DND-41 (cell line): Measurements from ENCODE around the gene FAM50B.

Experiments
- EZH2 ChIP-seq: IDR thresholded peaks from 3 replicates; pipeline ENCODE4 v1.6.1; 2012; ENCODE audit warnings: borderline replicate concordance, low read depth, mild to moderate bottlenecking, moderate library complexity, low read length, inconsistent platforms; ENCODE audit not compliant: severe bottlenecking
- TF ChIP-seq, protein P1 (sequence below): IDR thresholded peaks from 2 replicates; pipeline ENCODE4 v1.5.1; 2012; ENCODE audit warnings: borderline replicate concordance, low read length, moderate library complexity, mild to moderate bottlenecking; ENCODE audit not compliant: poor library complexity, severe bottlenecking; ENCODE audit errors: extremely low read depth

- TF ChIP-seq, protein P1, sequence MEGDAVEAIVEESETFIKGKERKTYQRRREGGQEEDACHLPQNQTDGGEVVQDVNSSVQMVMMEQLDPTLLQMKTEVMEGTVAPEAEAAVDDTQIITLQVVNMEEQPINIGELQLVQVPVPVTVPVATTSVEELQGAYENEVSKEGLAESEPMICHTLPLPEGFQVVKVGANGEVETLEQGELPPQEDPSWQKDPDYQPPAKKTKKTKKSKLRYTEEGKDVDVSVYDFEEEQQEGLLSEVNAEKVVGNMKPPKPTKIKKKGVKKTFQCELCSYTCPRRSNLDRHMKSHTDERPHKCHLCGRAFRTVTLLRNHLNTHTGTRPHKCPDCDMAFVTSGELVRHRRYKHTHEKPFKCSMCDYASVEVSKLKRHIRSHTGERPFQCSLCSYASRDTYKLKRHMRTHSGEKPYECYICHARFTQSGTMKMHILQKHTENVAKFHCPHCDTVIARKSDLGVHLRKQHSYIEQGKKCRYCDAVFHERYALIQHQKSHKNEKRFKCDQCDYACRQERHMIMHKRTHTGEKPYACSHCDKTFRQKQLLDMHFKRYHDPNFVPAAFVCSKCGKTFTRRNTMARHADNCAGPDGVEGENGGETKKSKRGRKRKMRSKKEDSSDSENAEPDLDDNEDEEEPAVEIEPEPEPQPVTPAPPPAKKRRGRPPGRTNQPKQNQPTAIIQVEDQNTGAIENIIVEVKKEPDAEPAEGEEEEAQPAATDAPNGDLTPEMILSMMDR = no peak
- TF ChIP-seq EZH2 = no peak
These were observed 9.9 kb upstream of the FAM50B start for GRCh38 chr6:3838992-3839867.
